GM10266 (cell line): ENCODE measurements around the gene OSBP.
"Not testable (repeated sequence)": the region's sequence is repeated elsewhere in the genome, so short reads cannot be mapped to it uniquely, and the experiment has no call there.

Experiments
- DNase-seq: peaks from one replicate; pipeline ENCODE4 v3.0.0; 2012; ENCODE audit errors: extremely low spot score
- CTCF ChIP-seq: IDR thresholded peaks from 2 replicates; pipeline ENCODE4 v1.5.1; 2012; ENCODE audit warnings: mild to moderate bottlenecking, low read depth; ENCODE audit not compliant: control insufficient read depth, insufficient read depth; ENCODE audit errors: missing control alignments

OSBP gene

GRCh38 chr11:59553323-59553722 is 62.3 kb downstream of the OSBP start:
- no peak for DNase-seq
- TF ChIP-seq CTCF, result no peak

GRCh38 chr11:59552844-59553243 is 62.7 kb downstream of the OSBP start:
- TF ChIP-seq CTCF, result no peak
- no peak for DNase-seq

GRCh38 chr11:59551659-59552521 is 63.7 kb downstream of the OSBP start:
- no peak for DNase-seq
- TF ChIP-seq CTCF, result no peak

- no peak for TF ChIP-seq CTCF
- no peak for DNase-seq
Measured at GRCh38 chr11:59550842-59551658, 64.5 kb downstream of the OSBP start.

- peak; percentile 53 for TF ChIP-seq CTCF
- DNase-seq, result peak; percentile 73
Measured at GRCh38 chr11:59550368-59550841, 65.2 kb downstream of the OSBP start.

- TF ChIP-seq CTCF, result no peak
- no peak for DNase-seq
Measured at GRCh38 chr11:59548309-59548656, 67.3 kb downstream of the OSBP start.

GRCh38 chr11:59547605-59548308 is 67.8 kb downstream of the OSBP start:
- not testable (repeated sequence) for DNase-seq
